IPS DF 4.7 (cell line): ENCODE measurements around the gene CRYGS.
"Not testable (repeated sequence)": the region's sequence is repeated elsewhere in the genome, so short reads cannot be mapped to it uniquely, and the experiment has no call there.

ENCODE experiments used
- DNase-seq: peaks from one replicate; pipeline ENCODE4 v3.0.0-alpha.2; 2013; ENCODE audit warnings: low spot score; ENCODE audit errors: extremely low read depth

The CRYGS gene

GRCh38 chr3:186544281-186544680 is at the start of gene CRYGS:
Gene CRYGS, minus strand, starts transcription at chr3:186544380. Its CDS starts 54 bp downstream, at chr3:186544326.
- no peak for DNase-seq

GRCh38 chr3:186593862-186594261 is 49.7 kb upstream of the CRYGS start:
- no peak for DNase-seq

GRCh38 chr3:186592682-186593081 is 48.5 kb upstream of the CRYGS start:
- no peak for DNase-seq

DNA sequence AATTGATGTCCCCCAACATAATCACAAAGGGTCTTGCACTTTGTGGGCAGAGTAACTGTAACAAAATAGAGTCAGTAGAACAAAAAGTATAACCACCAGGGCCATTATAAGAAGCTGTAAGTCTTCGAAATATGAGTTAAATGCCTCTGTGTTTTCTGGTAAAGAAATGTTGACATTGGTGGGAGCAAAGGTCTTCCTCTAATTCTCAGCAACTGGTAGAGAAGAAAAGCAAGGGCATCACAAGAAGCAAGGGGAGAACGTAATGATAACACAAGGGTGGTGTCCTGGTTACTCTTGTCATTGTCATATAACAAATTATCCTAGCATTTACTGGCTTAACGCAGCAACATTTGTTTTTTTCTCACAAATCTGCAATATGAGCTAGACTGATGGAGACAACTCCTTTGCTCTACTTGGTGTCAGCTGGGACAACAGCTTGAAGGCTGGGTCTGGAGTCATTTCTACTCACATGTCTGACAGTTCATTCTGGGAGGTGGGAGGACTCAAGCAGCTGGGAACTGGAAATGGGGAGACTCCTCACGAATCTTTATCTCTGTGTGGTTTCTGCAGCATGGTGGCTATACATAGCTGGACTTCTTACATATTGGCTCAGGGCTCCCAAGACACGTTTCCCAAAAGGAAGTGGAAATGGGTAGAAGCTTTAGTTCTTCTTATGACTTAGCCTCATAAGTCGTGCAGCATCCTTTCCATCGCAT is 46.6 kb upstream of the CRYGS start:
- no peak for DNase-seq

DNA sequence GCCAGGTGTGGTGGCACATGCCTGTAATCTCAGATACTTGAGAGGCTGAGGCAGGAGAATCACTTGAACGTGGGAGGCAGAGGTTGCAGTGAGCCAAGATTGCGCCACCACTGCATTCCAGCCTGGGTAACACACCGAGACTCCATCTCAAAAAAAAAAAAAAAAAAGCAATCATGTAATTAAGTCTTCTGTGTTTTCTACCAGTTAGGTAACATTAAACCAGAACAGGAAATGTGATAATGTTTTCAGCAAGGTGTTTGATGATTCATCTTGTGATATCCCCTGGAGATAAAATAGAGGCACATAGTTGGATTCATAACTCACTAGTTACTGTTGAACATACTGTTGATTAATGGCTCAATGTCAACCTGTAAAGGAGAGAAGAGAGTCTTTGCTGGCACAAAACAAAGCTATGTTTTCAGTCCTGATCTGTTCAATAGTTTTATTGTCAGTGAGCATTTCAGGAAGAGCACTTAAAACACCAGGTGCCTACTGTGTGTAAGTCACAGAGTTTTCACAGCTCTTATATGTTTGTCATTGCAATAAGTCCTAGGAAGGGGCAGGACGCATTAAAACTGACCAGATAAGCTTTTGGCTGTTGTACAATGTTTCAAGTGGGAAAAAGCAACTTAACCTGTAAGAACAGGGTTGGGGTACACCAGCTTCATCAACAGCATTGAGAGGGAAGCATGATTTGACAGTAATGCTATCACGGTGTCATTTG is 45.8 kb upstream of the CRYGS start:
- no peak for DNase-seq

DNA sequence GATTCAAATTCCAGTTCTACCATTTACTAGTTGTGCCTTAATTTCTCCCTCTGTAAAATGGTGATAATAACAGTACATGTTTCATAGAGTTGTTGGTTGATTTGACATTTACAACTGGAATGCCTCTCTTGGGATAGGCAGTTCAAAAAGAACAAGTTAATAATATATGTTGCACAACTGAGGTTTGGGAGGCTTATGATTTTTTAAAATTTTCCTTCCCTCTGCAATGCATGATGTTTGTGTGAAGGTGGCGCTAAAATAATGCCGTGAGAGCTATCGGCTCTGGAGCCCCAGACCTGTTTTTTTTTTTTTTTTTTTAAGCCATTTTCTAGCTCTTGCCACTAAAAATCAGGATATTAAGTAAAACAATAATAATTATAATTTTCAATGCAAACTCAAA is 44.9 kb upstream of the CRYGS start:
- DNase-seq = no peak

- DNase-seq = no peak
Measured at GRCh38 chr3:186588632-186589031, 44.5 kb upstream of the CRYGS start.

DNA sequence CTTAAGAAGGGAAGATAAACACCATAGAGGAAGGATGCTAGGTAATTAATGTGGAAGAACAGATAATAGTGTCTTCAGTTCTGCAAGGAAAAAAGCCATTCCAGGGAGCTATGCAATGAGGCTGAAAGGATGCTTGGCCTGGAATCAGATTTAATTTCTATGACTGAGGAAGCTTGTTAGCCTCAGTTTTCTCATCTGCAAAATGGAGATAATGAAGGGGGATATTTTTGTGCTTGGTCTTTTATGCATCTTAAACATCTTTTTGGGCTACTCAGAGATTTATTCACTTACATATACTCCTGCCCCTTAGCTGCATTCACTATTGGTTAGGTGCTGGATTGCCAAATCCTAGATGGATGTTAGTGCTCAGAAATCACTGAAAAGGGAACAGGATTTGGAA is 43.0 kb upstream of the CRYGS start:
- DNase-seq = no peak

GRCh38 chr3:186586245-186586644 is 42.1 kb upstream of the CRYGS start:
- DNase-seq = not testable (repeated sequence)

GRCh38 chr3:186583831-186584230 is 39.7 kb upstream of the CRYGS start:
- no peak for DNase-seq

GRCh38 chr3:186582541-186582940 is 38.4 kb upstream of the CRYGS start:
- DNase-seq = no peak

GRCh38 chr3:186580785-186581184 is 36.6 kb upstream of the CRYGS start:
- no peak for DNase-seq

DNA sequence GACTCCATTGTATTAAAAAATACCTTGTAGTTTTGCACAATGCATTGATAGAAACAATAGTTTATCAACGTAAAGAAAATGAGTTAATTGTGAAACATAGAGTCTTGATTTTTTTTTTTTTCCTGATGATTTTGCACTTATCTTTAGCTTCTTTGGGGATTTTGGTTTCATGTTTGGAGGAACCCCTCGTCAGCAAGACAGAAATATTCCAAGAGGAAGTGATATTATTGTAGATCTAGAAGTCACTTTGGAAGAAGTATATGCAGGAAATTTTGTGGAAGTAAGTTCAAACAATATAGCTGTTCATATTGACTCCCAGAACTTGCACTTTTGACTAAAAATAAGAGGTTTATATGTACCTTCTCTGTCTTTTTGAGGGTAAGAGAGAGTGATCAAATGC is 33.3 kb upstream of the CRYGS start:
- no peak for DNase-seq

- DNase-seq = no peak
Measured at GRCh38 chr3:186571644-186572013, 27.4 kb upstream of the CRYGS start.

- no peak for DNase-seq
Measured at GRCh38 chr3:186570941-186571643, 26.9 kb upstream of the CRYGS start.

GRCh38 chr3:186570096-186570940 is 26.1 kb upstream of the CRYGS start, which contains the start of gene DNAJB11:
Gene DNAJB11, plus strand, starts transcription at chr3:186570720. Its CDS starts 178 bp downstream, at chr3:186570898.
- DNase-seq = peak; percentile 99

DNA sequence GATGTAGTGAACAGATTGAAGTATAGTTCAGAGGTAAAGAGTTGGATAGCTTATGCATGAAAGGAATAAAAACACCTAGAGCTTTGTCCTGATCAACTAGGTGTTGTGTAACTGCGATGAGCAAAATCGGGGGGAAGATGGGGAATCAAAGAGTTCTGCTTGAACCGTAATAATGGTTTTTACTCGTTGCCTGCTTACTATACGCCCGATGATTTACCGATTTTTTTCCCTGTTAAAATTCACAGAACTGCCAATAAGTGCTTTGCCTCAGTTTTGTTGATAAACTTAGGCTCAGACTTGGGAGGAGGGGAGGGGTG is 25.6 kb upstream of the CRYGS start:
- no peak for DNase-seq

DNA sequence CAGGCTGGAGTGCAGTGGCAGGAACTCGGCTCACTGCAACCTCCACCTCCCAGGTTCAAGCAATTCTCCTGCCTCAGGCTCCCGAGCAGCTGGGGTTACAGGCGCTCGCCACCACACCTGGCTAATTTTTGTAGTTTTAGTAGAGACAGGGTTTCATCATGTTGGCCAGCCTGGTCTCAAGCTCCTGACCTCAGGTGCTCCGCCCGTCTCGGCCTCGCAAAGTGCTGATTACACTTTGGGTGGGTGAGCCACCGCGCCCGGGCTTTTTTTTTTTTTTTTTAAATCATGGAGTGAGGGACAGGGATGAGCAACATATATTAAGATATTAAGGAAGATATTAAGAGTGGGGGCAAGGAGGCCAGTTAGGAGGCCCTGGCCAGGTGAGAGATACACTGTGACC is 25.2 kb upstream of the CRYGS start:
- not testable (repeated sequence) for DNase-seq

DNA sequence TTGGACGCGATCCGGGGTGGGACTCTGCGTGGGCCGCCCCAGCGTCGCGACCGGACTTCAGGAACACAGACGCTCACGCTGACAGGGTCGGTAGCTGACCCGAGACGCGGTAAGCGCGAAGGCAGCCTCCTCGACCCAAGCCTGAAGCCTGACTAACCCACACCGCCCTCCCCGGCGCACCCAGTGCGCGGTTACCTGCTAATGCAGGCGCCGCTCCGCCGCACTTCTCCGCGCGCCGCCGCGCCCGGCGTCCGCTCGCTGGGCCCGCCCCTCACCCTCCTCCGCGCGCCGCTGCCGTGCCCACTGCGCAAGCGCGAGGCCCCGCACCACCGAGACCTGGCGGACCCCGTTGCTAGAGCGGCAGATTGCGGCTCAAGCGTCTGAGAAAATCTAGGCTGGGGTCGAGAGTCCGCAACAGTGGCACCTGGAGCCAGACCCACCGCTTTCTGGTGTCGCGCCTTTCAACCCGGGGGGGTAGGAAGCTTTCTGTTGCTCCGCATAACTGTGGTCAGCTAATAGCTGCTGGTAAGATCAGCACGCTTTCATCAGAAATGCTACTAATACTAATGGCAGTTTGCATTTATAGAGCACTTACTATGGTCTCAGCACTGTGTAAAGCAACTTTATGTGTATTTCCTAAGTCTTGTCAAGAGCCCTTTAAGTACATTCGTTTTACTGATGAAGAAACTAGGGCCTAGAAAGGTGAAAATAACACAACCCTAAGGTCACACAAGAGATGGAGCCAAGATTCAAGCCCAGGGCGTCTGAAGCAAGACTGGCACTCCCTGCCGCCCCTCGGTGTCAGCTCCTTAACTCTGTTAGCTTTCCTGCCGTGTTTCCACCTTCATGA is 23.1 kb upstream of the CRYGS start, which contains the start of gene TBCCD1:
Gene TBCCD1 (minus strand): TSS at position 268 of the 850 bp plus-strand sequence. CDS start 3,010 bp downstream, outside the sequence.
- DNase-seq = peak; percentile 51

GRCh38 chr3:186566772-186567071 is 22.5 kb upstream of the CRYGS start:
- no peak for DNase-seq

GRCh38 chr3:186564586-186564985 is 20.4 kb upstream of the CRYGS start:
- no peak for DNase-seq
